ENCODE results near the gene FOXO3. TPM values are rescaled to one million over a fixed set of nuclear protein-coding genes. Genes with fewer than 3 reads are reported as not detected.
A peak's percentile ranks its signal among the peaks of the same experiment; 100 is the strongest.

Gene FOXO3
- total and polyA plus RNA-seq, 2 donors (not counting 3 experiments of a cell fraction or from before 2014, with no cell fraction given) = 14.4 to 16.9 TPM

DNA sequence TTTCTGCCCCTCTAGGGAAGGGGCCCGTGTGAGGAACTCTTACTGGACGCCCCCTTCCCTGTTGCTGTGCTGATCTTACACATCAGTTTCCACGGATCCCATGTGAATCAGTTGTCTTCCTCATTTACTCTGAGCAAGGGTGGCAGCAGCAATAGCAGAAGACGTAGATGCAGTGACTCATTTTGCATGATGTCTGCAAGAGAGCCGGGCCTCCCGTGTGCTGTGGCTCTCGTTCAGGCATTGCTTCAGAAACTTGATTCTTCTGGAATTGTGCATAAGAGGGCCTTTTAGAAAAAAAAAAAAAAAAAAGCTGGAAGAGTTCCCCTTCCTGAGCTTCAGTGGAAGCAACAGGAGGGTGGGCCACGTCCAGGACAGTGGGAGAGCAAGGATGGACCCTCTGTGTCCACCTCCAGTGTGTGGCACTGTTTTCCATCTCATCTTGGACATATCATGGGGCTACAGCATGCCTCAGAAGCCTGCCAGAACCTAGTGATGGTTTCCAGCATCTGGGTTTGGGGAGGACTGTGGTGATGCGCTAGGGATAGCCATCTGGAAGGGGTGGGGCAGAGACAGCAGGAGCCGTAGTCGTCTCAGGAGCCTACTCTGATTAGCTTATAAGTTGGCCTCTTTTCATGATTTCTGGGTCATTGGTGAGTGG is 62.1 kb downstream of the FOXO3 start:
- FAIRE-seq (peak; percentile 43), DNase-seq (ENCODE audit: low read depth, low spot score) (no peak)
- Histone ChIP-seq H3K4me3 (replicated peaks in 1 of 3; ENCODE audit: insufficient read depth in 1 of 3, low read depth in 1 of 3, low read length in 3 of 3) (no peak overlapping the region), H3K9me1 (replicated peaks; ENCODE audit: control insufficient read depth, extremely low read depth, insufficient read depth, low read length) (no peaks in the 10 kb centered on the region), H3K27me3 (ENCODE audit: control insufficient read depth in 2 of 2, insufficient read depth in 2 of 2, low read length in 2 of 2) (no peaks in the 10 kb centered on the region), H3K79me2 (ENCODE audit: control insufficient read depth, insufficient read depth, low read length) (no peaks in the 10 kb centered on the region), H4K20me1 (replicated peaks; ENCODE audit: control insufficient read depth, extremely low read depth, insufficient read depth, low read length) (no peaks in the 10 kb centered on the region), H3K36me3 (ENCODE audit: control insufficient read depth in 2 of 2, extremely low read depth in 1 of 2, insufficient read depth in 2 of 2, low read length in 2 of 2) (no peaks in the 10 kb centered on the region), H3K4me2 (ENCODE audit: insufficient read depth, low read length) (no peak overlapping the region), H2AFZ (ENCODE audit: low read depth, low read length) (no peak overlapping the region), H3K27ac (ENCODE audit: insufficient read depth, low read depth, low read length) (no peak overlapping the region), H3K9me3 (replicated peaks; ENCODE audit: control insufficient read depth, insufficient read depth, low read length) (no peaks in the 10 kb centered on the region), H3K9ac (replicated peaks; ENCODE audit: extremely low read depth, insufficient read depth, low read length) (no peak overlapping the region), H3K4me1 (ENCODE audit: control insufficient read depth, extremely low read depth, insufficient read depth, low read length) (peaks cover 13% of the 10 kb centered on the region)
- CTCF ChIA-PET = interaction anchor here (0.6 to 1.5 kb wide), 2 partner anchors 14 to 29 kb away, joined by 4 read pairs; no protein-coding TSS in a partner anchor
- dilution Hi-C loops (cut with MboI; ENCODE audit: extremely low pct_ligation_motif_present, low sequenced_read_pairs) = no loop called here
- POLR2A ChIA-PET = interaction anchor here (0.7 kb wide), 1 partner anchor 12 kb away, joined by 3 read pairs; no protein-coding TSS in a partner anchor
- TF ChIP-seq, protein P1, sequence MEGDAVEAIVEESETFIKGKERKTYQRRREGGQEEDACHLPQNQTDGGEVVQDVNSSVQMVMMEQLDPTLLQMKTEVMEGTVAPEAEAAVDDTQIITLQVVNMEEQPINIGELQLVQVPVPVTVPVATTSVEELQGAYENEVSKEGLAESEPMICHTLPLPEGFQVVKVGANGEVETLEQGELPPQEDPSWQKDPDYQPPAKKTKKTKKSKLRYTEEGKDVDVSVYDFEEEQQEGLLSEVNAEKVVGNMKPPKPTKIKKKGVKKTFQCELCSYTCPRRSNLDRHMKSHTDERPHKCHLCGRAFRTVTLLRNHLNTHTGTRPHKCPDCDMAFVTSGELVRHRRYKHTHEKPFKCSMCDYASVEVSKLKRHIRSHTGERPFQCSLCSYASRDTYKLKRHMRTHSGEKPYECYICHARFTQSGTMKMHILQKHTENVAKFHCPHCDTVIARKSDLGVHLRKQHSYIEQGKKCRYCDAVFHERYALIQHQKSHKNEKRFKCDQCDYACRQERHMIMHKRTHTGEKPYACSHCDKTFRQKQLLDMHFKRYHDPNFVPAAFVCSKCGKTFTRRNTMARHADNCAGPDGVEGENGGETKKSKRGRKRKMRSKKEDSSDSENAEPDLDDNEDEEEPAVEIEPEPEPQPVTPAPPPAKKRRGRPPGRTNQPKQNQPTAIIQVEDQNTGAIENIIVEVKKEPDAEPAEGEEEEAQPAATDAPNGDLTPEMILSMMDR (IDR thresholded peaks at IDR 0.05; ENCODE audit: extremely low read depth in 1 of 2, insufficient read depth in 1 of 2, low read depth in 1 of 2, low read length in 2 of 2) = no peak
- TF ChIP-seq FOS (IDR thresholded peaks at IDR 0.05; ENCODE audit: borderline replicate concordance, insufficient read depth, low read length) (no peak), JUN (IDR thresholded peaks at IDR 0.05; ENCODE audit: borderline replicate concordance, insufficient read depth, insufficient read length, low read depth) (no peak), POLR2A (IDR thresholded peaks at IDR 0.05; ENCODE audit: low read depth, low read length) (no peak)
- intact Hi-C loops (cut with micrococcal nuclease) = no loop called here
- BruUV-seq (replicated peaks) = no TSS peak

DNA sequence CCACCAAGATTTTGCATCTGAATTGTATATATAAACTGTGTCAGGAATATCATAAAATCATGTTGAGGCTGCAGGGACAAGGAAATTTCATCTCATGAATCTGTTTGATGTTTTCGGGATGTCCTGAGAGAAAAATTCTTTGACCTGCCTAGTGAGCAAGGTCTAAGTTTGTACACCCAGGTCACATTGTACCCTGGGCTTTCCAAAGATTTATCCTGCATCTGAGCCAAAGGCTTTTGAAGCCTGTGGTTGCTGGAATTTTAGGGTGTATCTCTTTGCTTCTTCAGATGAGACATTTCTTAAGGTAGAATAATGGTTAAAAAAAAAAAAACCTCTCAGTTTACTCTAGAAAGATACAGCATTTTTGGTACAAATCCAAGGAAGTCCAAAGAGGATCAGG is 63.3 kb downstream of the FOXO3 start:
- BruUV-seq (replicated peaks) = no TSS peak
- POLR2A ChIA-PET = interaction anchor here (0.6 to 0.7 kb wide), 2 partner anchors 24 to 91 kb away, joined by 3 read pairs; no protein-coding TSS in a partner anchor
- Histone ChIP-seq H3K9ac (replicated peaks; ENCODE audit: extremely low read depth, insufficient read depth, low read length) (no peak overlapping the region), H4K20me1 (replicated peaks; ENCODE audit: control insufficient read depth, extremely low read depth, insufficient read depth, low read length) (no peaks in the 10 kb centered on the region), H3K27ac (ENCODE audit: insufficient read depth, low read depth, low read length) (no peak overlapping the region), H3K36me3 (ENCODE audit: control insufficient read depth in 2 of 2, extremely low read depth in 1 of 2, insufficient read depth in 2 of 2, low read length in 2 of 2) (no peaks in the 10 kb centered on the region), H3K9me1 (replicated peaks; ENCODE audit: control insufficient read depth, extremely low read depth, insufficient read depth, low read length) (no peaks in the 10 kb centered on the region), H3K27me3 (ENCODE audit: control insufficient read depth in 2 of 2, insufficient read depth in 2 of 2, low read length in 2 of 2) (no peaks in the 10 kb centered on the region), H3K4me3 (replicated peaks in 1 of 3; ENCODE audit: insufficient read depth in 1 of 3, low read depth in 1 of 3, low read length in 3 of 3) (no peak overlapping the region), H3K9me3 (replicated peaks; ENCODE audit: control insufficient read depth, insufficient read depth, low read length) (no peaks in the 10 kb centered on the region), H3K4me1 (ENCODE audit: control insufficient read depth, extremely low read depth, insufficient read depth, low read length) (peaks cover 9% of the 10 kb centered on the region), H2AFZ (ENCODE audit: low read depth, low read length) (no peak overlapping the region), H3K4me2 (ENCODE audit: insufficient read depth, low read length) (no peak overlapping the region), H3K79me2 (ENCODE audit: control insufficient read depth, insufficient read depth, low read length) (no peaks in the 10 kb centered on the region)
- intact Hi-C loops (cut with micrococcal nuclease) = no loop called here
- CTCF ChIA-PET = interaction anchor here (0.8 to 1.5 kb wide), 2 partner anchors 9 to 15 kb away, joined by 3 to 4 read pairs; no protein-coding TSS in a partner anchor
- dilution Hi-C loops (cut with MboI; ENCODE audit: extremely low pct_ligation_motif_present, low sequenced_read_pairs) = no loop called here
- DNase-seq (ENCODE audit: low read depth, low spot score) = no peak
- TF ChIP-seq FOS (IDR thresholded peaks at IDR 0.05; ENCODE audit: borderline replicate concordance, insufficient read depth, low read length) (no peak), POLR2AphosphoS5 (IDR thresholded peaks at IDR 0.05; ENCODE audit: insufficient read depth, low read depth, low read length) (no peak), JUN (IDR thresholded peaks at IDR 0.05; ENCODE audit: borderline replicate concordance, insufficient read depth, insufficient read length, low read depth) (no peak), EZH2 (IDR thresholded peaks at IDR 0.05; ENCODE audit: borderline replicate concordance, low read depth, low read length, severe bottlenecking) (no peak), MYC (IDR thresholded peaks at IDR 0.05; ENCODE audit: low read depth, low read length) (no peak), POLR2A (IDR thresholded peaks at IDR 0.05; ENCODE audit: low read depth, low read length) (no peak), GATA2 (IDR thresholded peaks at IDR 0.05; ENCODE audit: insufficient read depth, insufficient read length, low read depth, low read length) (no peak)
- TF ChIP-seq, protein P1 (IDR thresholded peaks at IDR 0.05; ENCODE audit: extremely low read depth in 1 of 2, insufficient read depth in 1 of 2, low read depth in 1 of 2, low read length in 2 of 2) = no peak
- TF ChIP-seq, protein P2, sequence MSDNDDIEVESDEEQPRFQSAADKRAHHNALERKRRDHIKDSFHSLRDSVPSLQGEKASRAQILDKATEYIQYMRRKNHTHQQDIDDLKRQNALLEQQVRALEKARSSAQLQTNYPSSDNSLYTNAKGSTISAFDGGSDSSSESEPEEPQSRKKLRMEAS (IDR thresholded peaks at IDR 0.05; ENCODE audit: insufficient read depth, insufficient read length) = no peak
- no peak for FAIRE-seq
